OCI-LY1 (cell line): Measurements from ENCODE around the gene SP100.

ENCODE experiments used
- EZH2 ChIP-seq: fragments of 200-600 bp; sonication (generic), shearing (Covaris generic); IDR thresholded peaks from 2 replicates; pipeline ENCODE4 v1.8.0; 2017; ENCODE audit warnings: borderline replicate concordance, mixed run types, mild to moderate bottlenecking, antibody characterized with exemption, low read length, moderate library complexity, mixed read lengths
- TF ChIP-seq, protein P1 (sequence below): fragments of 200-600 bp; sonication (generic), shearing (Covaris generic); IDR thresholded peaks from 2 replicates; pipeline ENCODE4 v1.5.1; 2017; ENCODE audit warnings: mild to moderate bottlenecking, antibody characterized with exemption, low read length, moderate library complexity, mixed read lengths

DNA sequence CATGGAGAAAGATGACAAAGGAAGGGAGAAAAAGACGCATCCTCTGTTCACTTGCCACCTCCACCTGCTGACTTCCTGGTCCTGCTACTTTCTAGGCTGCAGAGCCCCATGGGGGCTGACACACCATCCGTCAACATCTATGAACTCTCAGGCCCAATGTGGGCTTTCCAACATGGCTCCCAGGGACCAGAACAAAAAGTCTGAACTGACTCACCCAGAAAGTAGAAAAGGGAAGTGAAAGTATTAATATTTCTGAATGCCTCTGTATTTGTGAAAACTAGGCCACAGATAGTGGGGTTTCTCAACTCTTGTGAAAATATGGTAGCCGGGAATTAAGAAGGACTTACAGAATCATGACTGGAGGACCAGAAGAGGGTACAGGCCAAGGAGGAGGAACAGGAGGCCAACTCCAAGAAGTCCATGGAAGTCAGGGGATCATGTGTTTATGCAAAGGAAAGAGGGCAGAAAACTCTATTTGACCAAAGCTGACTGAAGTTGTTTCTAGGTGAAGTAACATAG is 173.6 kb downstream of the SP100 start:
- TF ChIP-seq, protein P1, sequence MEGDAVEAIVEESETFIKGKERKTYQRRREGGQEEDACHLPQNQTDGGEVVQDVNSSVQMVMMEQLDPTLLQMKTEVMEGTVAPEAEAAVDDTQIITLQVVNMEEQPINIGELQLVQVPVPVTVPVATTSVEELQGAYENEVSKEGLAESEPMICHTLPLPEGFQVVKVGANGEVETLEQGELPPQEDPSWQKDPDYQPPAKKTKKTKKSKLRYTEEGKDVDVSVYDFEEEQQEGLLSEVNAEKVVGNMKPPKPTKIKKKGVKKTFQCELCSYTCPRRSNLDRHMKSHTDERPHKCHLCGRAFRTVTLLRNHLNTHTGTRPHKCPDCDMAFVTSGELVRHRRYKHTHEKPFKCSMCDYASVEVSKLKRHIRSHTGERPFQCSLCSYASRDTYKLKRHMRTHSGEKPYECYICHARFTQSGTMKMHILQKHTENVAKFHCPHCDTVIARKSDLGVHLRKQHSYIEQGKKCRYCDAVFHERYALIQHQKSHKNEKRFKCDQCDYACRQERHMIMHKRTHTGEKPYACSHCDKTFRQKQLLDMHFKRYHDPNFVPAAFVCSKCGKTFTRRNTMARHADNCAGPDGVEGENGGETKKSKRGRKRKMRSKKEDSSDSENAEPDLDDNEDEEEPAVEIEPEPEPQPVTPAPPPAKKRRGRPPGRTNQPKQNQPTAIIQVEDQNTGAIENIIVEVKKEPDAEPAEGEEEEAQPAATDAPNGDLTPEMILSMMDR: no peak
- TF ChIP-seq EZH2: no peak
